HG03103 (cell line): ENCODE results near the gene TMEM116.
"Not testable (repeated sequence)": the region's sequence is repeated elsewhere in the genome, so short reads cannot be mapped to it uniquely, and the experiment has no call there.

Experiments used
- ATAC-seq: cut with Tn5 transposase; IDR thresholded peaks from one replicate; pipeline ENCODE4 v1.9.1; 2021; ENCODE audit warnings: low read depth; ENCODE audit not compliant: unreplicated experiment

TMEM116 gene

DNA sequence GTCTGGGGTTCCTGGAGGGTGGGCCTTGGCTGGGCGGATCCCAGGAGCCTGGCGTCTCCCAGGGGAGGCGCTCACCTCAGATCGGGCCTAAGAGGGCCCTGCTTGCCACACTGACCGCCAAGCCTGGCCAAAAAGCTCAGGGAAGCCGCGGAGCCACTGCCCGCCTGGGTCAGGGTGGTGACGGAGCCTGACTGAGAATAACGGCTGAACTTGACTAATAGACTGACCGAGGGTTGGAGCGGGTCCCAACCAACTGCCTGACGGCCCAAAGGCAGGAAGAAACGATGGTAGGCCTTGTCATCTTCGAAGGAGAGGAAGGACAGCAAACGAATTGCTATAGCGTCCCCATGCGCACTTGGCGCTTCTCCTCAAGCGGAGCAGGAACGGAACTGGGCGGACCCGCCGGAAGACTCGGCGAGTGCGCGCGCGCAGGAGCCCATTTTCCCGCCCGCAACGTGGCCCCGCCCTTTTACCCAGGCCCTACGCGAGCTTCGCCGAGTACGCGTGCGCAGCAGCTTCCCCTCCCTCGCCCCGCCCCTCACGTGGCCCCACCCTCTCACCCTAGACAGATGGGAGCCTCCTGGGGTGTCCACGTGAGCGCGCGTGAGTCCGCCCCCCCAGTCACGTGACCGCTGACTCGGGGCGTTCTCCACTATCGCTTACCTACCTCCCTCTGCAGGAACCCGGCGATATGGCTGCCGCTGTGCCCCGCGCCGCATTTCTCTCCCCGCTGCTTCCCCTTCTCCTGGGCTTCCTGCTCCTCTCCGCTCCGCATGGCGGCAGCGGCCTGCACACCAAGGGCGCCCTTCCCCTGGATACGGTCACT lies at the start of gene TMEM116, which contains the start of gene ERP29:
Gene TMEM116 (minus strand): TSS at position 391 of the 826 bp plus-strand sequence. CDS start 7,895 bp downstream, outside the sequence.
Gene ERP29 (plus strand): TSS at position 652 of the 826 bp plus-strand sequence. CDS start 40 bp downstream, at position 692.
- ATAC-seq, result peak; percentile 64

DNA sequence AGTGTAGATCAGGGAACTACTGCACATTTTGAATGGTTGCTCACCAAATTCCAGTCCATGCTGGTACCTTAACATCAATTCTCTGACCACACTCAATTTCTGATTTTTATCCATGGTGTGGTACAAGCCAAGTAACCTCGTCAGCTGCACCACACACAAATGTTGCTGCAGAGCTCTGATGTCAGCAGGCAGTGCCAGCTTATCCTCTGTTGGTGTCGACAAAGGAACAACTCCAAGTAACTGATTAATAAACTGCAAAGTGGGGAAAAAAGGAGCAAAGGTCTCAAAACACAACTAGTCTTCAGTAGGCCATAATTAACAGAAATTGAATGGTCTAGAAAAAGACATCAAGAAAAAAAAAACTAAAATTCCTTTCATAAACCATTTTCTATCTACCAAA lies 48.2 kb upstream of the TMEM116 start:
- ATAC-seq, result no peak

DNA sequence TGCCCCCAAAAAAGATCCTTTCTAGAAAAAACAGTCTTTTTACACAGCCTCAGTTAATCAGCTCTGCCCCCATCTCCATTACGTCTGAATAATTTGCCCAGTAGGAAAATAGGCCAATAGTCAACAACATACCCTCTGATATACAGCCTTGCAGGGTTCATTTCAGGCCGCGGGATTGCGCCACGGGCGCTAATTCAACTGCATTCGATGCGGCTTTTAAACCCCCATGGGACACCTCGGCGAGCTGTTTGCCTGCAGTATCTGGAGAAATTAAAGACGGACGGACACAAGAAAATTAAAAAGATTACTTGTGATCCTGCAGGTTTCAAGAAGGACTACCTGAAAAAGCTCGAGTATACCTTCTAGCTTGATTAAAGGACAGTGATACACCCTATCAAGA lies 36.4 kb upstream of the TMEM116 start:
- no peak for ATAC-seq

DNA sequence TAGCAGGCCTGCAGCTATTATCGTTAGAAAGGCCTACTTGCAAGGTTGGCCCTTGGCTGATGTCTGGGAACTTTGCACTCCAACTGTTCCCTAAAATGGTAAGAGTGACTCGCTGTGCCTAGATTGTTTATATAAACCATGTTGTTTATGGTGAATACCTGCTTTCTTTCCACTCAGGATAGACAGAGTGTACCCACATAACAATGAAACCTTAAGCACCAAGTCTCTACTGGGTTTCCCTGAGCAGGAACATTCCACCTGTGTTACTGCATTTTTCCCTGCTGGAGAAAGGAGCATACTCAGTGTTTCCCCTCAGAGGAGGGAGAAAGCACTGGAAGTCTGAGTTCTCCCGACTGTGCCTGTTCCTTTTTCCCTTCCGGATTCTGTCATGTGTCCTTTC lies 33.0 kb upstream of the TMEM116 start:
- ATAC-seq, result no peak

DNA sequence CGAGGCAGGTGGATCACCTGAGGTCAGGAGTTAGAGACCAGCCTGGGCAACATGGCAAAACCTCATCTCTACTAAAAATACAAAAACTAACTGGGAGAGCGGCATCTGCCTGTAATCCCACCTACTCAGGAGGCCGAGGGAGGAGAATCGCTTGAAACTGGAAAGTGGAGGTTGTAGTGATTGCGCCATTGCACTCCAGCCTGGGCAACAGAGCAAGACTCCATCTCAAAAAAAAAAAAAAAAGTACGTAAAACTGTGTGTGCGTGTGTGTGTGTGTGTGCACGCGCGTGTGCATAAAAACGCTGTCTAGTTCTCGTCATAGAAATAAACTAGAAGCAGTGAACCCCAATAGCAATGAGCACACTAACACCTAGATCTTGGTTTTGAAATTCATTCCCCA lies 23.6 kb upstream of the TMEM116 start:
- not testable (repeated sequence) for ATAC-seq

DNA sequence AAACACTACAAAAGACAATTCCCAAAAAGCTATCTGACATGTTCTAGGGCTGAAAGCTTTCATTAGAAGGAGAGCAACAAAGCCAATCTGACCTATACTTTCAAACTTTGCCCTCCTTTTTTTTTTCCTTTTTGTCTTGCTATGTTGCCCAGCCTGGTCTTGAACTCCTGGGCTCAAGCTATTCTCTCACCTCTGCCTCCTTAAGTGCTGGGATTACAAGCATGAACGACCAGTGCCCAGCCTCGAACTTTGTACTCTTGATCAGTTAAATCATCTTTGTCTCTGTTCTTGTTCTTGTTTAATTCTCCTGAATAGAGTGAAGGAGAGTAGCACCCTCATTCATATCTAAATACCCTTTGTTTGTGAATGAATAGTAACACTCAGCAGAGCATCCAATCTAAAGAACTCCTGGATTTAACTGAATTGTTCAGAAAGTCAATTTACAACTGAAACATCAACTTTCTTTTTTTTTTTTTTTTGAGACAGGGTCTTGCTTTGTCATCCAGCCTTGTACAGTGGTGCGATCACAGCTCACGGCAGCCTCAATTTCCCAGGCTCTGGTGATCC lies 22.3 kb upstream of the TMEM116 start:
- no peak for ATAC-seq

DNA sequence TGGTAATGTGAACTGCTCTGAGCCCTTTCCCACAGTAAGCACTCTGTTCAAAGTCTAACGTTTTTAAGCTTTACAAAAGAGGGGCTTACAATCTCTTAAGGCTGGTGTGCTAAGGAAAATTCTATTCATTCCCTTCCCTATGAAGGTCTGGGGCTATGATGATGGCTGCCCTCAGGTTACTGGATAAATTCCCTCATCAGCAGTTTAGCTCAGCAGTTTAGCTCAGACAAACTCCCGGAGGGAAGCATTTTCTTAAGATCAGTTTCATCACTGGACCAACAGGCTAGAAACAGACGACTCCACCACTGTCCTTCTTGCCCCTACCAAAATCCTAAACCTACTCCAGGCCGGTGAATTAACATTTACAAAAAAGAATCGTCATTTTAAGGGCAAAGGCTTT lies 19.3 kb upstream of the TMEM116 start:
- ATAC-seq, result no peak

DNA sequence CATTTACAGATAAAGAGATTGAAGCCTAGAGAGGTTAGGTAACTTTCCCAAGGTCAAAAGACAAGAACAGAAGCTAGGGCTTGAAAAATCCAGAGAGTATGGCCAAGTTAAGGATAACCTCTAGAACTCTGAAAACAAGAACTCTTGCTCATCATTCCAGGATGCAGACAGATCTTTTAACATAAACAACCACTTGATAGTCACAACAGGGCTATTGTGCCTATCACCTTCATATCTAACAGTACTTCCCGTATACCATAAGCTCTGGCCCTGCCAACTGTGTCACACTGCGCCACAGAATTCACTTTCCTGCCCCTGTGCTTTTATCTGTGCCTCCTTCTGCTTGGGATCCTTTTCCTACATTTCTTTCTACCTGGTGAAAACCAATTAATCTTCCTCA lies 18.5 kb upstream of the TMEM116 start:
- no peak for ATAC-seq

DNA sequence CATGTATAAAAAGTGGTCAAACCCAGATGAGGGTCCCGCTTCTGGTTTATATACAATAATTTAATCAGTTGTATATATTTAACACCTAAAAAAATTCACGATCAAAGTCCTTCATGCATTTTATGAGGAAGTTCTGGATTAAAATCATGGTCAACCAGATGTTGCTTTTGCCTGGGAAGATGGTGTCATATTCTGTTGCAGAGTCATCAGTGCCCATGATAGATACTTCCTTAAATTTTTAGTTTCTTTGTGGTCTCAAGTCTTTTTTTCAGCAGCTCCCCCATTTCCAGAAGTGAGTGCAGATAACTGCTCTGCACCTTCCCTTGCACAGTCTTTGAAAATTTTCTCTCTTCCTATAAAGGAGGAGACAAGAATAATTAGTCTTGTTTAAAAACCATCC lies 16.3 kb upstream of the TMEM116 start:
- no peak for ATAC-seq

DNA sequence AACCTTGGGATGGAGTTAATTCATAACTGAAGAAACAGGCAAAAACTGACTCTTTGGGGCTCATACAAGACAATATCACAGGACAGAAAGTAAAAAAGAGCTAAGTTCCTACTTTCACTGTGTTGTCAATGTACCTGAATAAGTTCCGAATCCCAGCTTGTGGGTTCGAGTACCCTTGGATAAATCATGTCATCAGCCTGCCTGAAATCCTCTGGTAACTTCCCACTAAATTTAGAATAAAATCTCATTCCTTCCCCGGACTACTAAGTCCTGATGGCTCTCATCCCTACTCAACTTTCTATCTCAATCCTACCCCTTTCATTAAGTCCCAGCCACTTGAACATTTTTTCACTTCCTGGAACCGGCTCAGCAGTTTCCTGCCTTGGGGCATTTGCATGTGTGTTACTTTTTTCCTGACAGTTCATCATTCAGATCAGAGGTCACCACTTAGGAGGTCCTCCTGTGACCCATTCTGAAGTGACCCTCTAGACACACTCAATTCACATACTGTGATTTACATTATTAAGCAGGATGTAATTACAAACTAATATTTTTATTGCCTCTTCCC lies 12.9 kb upstream of the TMEM116 start:
- ATAC-seq, result no peak

DNA sequence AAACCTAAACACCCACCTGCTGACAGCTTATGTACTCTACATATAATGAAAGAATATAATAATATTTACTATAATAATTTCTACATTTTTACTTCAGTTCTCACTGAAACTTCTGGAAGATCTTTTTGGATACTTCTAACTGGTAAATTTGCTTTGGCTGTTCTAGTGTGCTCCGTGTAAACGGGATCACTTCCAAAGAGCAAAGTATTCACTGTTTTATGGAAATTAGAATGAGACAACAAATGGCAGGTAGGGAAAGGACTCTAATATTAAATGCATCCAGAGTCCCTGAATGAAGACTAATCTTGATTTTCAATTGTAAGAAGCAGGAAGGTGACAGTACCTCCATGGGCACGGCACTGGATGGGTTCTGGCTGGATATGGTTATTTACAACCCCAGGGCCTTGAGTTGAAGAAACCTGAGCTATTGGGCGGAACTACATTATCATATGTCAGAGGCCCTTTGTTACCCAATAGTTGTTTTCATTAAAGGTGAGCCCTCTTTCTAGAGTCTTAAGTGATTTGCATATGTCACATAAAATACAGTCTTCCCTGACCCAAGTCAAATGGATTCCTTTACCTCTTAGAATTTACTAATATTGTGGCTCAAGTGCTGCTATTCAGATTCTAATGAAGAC lies 10.9 kb upstream of the TMEM116 start:
- ATAC-seq, result no peak

DNA sequence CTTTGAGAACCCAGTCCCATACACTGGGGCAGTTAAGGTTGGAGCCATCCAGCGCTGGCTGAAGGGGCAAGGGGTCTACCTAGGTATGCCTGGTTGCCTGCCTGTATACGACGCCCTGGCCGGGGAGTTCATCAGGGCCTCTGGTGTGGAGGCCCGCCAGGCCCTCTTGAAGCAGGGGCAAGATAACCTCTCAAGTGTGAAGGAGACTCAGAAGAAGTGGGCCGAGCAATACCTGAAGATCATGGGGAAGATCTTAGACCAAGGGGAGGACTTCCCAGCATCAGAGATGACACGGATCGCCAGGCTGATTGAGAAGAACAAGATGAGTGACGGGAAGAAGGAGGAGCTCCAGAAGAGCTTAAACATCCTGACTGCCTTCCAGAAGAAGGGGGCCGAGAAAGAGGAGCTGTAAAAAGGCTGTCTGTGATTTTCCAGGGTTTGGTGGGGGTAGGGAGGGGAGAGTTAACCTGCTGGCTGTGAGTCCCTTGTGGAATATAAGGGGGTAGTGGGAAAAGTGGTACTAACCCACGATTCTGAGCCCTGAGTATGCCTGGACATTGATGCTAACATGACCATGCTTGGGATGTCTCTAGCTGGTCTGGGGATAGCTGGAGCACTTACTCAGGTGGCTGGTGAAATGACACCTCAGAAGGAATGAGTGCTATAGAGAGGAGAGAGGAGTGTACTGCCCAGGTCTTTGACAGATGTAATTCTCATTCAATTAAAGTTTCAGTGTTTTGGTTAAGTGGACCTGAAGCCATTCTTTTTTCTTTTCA lies 9.5 kb upstream of the TMEM116 start:
- no peak for ATAC-seq

DNA sequence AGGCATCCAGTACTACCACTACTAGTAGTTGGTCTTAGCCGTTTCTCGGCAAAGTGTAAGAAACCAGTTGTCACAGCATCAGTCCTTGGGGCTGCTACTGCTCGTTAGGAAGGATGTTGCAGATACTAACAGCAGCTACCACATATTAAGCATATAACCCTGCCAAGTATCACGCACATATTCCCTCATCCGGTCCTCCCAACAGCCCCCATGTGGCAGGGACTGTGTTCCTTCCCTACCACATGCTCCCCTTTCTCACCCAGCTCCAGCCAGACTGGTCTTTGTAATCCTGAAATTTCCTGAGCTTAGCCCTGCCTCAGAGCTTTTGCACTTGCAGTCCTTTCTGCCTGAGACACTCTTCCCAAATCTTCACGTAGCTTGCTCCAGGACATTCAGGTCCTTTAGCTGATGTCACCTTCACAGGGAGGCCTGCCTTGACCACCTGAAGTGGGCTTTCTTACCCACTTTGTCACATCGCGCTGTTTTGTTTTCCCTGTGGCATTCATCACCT lies 8.0 kb upstream of the TMEM116 start:
- ATAC-seq, result no peak

DNA sequence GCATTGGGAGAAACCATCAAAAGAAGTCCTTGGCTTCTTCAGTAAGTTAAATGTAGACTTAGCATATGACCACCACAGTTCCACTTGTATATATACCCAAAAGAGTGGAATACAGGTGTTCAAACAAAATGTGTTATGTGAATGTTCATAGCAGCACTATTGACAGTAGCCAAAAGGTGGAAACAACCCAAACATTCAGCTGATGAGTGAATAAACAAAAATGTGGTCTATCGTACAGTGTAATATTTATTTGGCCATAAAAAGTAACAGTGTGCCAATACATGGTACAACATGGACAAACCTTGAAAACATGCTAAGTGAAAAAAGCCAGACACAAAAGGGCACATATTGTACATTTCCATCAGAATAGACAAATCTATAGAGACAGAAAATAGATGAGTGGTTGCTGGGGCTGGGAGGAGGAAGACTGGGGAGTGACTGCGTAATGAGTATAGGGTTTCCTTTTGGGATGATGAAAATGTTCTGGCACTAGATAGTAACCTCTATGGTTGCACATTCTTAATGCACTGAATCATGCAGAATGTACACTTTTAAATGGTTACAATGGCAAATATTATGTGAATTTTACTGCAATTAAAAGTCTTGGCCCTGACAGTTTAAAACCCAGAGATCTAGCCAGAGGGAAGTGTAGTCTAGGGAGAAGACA lies 5.7 kb upstream of the TMEM116 start:
- no peak for ATAC-seq

DNA sequence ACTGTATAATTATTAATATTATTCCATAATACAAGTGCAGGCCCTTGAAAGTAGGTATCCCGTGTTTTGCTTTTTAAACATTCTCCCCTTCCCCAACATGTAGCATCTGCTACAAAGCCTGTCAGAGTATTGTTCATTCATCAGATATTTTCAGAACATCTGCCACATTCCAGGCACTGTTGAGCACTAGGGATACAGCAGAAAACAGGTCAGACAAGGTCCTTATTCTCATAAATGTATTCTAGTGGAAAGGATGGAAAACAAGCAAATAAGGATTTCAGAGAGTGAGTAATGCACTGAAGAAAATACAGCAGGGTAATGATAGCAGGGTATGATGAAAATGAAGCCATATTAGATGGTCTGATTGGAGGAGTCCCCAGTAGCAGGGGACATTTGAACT lies 4.1 kb upstream of the TMEM116 start:
- no peak for ATAC-seq

DNA sequence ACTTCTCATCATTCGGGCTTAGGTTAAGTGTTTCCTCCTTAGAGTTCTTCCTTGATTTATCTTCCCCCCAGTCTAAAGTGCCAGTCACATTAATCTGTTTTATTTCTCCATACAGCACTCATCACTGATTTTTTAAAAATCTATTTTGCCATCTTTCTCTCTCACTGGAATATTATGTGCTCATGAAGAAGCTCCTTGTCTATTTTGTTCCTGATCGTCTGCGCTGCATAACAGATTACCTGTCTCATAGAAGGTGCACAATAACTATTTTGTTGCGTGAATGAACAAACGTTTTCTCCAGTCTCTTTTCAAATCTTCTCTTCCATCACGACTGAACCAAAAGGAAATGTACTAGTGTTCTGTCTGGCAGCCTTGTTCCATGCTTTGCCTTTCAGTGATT lies 3.0 kb upstream of the TMEM116 start:
- no peak for ATAC-seq

DNA sequence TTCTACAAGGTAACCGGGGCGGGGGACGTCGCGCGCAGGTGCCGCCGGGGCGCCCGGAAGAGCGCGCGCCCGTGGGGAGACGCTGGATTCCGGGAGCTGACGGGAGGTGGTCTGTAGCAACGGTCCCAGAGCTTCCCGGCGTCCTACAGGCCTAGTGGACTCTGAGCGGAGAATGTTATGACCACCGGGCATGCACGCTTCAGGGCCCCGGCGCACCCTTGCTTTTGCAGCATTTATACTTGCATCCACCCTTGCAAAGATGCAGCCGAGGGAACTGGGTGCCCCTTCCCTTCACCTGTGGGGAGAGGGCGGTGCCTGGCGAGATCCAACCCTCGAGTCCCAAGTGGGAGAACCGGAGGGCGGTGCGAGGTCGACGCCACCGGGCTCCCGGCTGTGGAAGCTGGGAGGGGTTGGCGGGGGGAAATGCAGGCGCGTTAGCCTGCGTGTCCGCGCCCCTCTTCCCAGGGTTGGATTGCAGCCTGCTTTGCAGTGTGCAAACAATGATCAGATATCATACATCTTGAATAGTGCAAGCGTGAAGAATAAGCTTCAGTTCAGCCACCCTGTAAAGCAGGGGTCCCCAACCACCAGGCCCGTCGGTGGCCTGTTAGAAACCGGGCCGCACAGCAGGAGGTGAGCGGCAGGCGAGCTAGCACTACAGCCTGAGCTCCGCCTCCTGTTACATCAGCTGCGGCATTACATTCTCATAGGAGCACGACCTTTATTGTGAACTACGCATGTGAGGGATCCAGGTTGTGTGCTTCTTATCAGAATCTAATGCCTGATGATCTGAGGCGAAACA lies 837 bp upstream of the TMEM116 start:
- peak; percentile 21 for ATAC-seq

DNA sequence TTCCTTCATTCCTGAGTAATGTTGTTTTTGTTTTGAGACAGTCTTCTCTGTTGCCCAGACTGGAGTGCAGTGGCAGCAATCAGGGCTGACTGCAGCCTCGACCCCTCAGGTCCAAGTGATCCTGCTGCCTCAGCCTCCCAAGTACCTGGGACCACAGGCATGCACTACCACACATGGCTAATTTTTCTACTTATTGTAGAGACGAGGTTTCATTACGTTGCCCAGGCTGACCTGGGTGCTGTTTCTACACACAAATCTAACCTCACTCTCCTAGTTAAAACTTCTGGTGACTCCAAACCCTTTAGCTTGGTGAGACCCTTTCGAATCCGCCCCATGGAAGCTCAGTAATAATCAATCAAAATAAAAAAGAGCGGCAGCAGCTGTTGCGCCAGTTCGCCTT lies 1.3 kb downstream of the TMEM116 start:
- ATAC-seq, result no peak
